NCI-H128 (cell line): ENCODE data around the gene PSG6.
"Not testable (repeated sequence)": the region's sequence is repeated elsewhere in the genome, so short reads cannot be mapped to it uniquely, and the experiment has no call there.

Source experiments
- DNase-seq: peaks from one replicate; lab custom pipeline; 2025; ENCODE audit not compliant: unreplicated experiment; lab: John Stamatoyannopoulos, UW

The PSG6 gene

DNA sequence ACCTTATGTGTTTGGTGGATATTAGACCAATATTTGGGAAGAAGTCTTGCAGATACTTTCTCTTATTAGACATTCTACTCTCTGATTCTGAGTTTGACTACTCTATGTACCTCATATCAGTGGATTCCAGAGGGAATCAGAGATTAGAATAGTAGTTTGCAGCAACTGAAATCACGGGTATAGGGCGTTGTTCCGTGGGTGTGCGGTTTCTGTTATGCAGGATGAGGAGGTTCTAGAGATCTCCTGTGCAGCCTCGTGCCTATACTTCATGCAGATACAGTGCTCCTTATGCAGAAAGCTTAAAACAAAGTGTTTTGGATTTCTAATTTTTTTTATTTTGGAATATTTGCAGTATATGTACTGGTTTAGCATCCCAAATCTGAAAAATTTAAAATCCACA is 6.0 kb downstream of the PSG6 start:
- not testable (repeated sequence) for DNase-seq

DNA sequence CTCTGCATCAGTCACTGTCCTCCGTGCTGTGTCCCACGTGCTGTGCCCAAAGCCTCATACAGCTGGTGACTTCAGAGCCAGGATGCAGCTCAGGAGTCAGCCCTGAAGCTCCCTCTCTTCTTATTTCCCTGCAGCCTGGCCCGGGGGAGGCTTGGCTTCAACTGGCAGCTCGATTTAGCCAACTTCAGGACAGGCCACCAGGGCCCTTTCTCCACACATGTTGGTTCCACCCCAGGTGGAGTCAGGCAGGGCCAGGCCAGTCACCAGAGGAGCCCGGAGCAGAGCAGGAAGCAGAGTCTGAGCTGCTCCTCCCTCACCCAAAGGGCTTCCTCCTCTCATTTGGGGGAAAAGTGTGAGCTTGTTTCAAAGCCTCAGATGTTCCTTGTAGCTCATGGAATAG is 11.5 kb downstream of the PSG6 start:
- DNase-seq: not testable (repeated sequence)

DNA sequence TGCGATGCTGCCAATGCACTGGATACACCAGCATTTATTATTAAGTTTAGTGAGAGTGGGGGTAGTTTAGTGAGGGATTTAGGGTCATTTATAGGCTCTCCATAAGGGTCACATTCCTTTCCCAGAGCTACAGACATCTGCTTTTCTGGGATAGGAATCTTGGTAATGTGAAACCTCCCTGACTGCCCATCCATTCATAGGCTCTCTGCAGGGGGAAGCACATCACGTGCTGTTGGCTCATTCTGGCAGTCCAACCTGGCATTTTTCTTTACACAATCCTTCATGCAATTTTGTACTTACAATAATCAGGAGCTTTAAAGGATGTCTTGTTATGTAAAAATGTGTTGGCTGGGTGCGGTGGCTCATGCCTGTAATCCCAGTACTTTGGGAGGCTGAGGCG is 17.1 kb downstream of the PSG6 start:
- not testable (repeated sequence) for DNase-seq

DNA sequence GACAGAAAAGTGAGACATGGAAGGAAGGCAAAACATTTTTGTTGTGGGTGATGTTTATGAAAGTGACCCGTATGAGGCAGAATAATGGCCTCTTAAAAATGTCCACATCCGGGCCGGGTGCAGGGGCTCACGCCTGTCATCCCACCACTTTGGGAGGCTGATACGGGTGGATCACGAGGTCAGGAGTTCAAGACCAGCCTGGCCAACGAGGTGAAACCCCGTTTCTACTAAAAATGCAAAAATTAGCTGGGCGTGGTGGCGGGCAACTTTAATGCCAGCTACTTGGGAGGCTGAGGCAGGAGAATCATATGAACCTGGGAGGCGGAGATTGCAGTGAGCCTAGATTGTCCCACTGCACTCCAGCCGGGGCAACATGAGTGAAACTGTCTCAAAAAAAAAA is 18.0 kb downstream of the PSG6 start:
- not testable (repeated sequence) for DNase-seq

DNA sequence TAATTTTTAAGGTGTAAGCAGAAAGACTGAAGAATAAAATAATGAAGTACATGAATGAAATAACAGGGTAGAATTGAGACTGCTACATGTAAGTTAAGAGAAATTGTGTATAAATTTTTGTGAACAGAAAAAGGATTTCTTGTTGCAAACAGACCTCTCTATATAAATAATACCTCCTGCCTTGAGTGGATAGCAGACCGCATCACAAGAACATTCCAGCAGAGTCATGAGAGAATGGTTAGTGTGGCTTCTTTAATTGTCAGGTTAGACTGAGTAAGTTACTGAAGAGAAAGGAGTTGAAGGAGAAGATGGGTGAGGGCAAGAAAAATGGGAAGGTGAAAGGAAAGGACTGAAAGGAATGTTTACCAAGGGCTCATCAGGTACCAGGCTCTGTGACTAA is 18.6 kb downstream of the PSG6 start:
- not testable (repeated sequence) for DNase-seq

DNA sequence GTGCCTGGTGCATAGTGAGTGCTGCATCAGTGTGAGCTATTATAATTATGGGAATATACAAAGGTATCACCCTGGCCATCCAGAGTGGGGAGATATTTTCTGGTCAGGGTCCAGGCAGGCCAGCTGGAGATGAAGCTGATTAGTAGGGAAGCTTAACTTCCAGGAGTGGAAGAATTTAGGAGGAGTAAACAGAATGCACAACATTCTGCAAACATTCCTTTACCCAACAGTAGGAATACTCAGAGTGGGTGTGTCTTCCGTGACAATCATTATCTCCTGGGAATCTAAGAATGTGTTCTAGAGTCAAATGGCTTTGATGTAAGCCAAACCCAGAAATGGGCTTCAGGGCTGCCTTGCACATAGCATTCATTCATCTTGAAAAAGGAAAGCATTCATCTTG is 19.0 kb downstream of the PSG6 start:
- not testable (repeated sequence) for DNase-seq

DNA sequence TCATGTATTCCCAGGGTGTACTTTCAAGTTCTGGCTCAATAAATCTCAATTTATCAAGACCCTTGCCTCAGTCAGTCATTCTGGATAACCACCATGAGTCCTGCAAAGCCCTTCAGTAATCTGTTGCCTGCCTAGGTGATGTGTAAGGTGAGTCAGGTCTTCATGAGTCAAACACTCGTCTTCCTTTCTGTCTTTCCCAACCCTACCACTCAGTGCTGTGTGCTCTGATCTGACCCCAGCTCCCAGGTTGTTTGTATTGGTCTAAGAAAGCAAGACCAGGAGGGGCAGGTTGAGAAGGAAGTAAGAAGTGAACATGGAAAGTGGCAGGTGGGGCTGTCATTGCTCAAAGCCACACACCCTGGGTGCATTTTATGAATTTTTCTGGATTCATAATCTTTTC is 20.0 kb downstream of the PSG6 start:
- DNase-seq: not testable (repeated sequence)

DNA sequence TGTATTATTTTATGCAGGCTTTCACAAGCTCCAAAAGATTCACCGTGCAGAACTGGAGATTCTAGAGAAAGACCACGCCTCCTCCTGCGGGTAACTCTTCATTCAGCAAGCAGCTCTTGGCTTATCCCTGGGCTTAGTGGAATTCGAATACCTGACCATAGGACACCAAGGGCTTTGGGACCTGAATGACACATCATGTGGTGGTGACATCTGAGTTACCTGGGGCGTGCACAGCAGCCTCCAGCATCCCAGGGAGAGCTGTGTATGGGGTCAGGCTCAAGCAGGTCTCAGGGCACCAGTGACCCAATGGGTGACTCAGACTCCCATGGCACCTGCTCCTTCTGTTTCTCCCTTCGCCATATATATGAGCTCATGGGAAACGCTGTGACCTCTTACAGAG is 27.2 kb downstream of the PSG6 start:
- DNase-seq: not testable (repeated sequence)

DNA sequence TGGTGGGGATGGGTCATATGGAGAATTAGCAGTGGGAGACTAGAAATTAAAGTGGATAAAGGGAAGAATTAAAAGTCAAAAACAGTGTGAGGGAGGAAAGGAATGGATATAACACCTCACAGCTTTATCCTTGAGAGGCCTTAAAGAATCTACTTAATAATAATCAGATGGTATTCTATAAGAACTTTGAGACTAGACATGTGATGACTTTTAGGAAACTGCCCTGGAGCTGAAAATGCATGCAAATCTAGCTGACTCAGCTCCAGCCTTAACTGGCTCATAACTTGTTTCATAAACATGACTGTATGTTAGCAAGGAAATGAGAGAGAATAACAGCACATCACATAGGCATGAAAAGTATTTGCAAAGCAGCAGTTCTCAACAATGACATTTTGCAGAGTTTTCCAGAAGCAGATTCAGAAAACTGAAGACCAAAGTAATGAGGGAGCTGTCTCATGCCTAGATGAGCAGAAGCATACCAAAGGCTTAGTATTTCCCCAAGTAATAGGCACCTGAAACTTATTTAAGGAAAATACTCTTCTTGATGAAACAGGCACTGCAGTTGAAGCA is 29.7 kb downstream of the PSG6 start:
- DNase-seq: not testable (repeated sequence)

DNA sequence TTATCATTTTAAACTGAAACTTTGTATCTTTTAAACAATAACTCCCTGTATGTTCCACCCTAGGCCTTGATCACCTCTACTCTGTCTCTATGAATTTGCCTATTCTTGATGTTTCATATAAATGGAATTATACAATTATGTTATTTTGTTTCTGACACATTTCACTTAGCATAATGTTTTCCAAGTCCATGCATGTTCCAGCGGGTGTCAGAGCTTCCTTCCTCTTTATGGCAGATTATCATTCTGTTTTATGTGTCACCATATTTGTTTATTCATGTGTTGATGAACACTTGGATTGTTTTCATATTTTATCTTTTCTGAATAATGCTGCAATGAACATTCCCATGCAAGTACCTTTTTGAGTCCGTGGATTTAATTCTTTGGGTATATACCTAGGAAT is 35.0 kb downstream of the PSG6 start:
- not testable (repeated sequence) for DNase-seq

DNA sequence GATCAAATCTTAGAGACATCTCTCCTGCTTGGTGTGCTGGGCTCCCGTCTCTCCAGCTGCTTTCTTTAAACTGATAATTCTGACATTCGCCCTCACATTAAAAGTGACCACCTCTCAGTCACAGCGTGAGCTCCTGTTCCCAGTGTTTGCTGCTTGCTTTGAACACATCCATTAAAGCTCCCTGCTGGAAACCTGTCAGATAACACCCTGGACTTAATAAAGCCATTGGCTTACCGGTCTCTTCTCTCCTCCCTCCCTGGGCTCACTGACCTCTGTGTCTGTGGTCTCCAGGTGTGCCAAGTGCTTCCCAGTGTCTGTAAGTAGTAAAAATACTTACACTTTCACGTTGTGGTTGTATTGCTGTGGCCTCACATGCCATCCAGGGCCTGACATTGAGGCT is 35.7 kb downstream of the PSG6 start:
- DNase-seq: not testable (repeated sequence)

DNA sequence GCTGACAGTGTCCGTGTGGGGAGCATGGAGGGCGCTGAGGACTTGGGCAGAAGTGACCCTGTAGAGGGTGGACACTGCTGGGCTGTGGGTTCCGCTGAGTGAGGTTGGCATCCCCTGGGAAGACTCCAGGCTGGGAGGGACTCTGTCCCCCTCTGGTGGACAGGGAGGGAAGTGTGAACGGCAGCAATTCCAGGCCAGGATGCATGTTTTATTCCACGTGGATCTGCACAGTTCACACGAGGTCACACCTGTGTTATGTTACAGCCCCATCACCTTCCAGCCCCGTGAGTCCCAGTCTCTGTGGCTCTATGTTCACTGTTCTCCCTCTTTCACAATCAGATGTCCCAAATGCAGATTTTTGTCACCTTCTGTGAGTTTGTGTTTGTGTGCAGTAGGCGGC is 36.4 kb downstream of the PSG6 start:
- not testable (repeated sequence) for DNase-seq

DNA sequence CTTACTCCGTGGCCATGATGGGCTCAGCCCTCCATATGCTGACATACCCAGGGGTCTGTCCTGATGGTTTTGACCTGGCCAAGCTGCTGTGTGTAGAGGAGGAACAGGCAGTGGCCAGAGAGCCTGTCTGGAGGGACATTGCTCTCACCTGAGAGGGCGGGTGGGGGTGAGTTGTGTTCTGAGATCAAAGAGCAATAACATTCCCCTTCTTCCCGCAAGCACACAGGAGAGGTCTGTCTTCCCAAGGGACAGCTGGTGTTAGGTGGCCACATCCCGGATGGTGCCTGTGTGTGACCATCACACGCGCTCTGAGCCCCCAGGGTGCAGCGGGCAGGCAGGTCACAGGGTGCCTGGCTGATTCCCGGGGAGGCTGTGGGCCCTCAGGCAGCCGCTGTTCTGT is 37.1 kb downstream of the PSG6 start:
- not testable (repeated sequence) for DNase-seq

DNA sequence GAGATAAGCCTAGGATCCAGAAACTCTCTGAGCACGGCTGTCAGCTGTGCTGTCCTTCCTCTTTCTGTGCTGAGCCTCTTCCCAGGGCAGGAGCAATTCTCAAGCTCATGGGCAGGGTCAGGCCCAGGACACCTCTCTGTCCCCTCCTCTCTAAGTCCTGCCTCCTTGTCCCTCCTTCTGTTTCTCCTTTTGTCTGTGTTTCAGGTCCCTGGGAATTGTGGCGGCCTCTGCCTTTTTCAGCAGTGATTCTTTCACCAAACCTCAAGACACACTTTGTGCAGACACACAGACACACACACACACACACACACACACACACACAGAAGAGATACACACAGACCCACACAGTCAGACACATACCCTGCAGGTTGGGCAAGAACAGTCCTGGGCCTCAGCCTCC is 38.1 kb downstream of the PSG6 start, which contains the start of gene PSG1:
Gene PSG1 (minus strand): TSS at position 101 of the 400 bp plus-strand sequence. CDS start 132 bp downstream, outside the sequence.
- DNase-seq: no peak

DNA sequence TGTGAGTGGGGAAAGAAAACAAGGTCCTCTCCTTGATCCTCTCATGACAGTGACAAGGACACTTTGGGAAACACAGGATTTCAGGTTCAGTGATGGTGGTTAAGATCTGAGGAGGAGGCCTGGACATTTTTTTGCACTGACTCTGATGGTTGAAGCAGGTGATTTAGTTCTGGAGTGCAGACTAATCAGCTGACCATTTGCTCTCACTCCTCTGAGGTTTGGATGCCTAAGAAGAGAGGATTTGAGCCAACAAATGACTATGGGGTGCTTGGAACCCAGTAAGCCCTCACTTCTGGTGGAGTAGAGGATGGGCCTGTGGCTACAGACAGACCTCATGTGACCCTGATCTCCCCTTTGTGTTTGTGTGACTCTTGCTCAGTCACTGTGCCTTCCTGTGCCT is 41.1 kb downstream of the PSG6 start:
- not testable (repeated sequence) for DNase-seq

DNA sequence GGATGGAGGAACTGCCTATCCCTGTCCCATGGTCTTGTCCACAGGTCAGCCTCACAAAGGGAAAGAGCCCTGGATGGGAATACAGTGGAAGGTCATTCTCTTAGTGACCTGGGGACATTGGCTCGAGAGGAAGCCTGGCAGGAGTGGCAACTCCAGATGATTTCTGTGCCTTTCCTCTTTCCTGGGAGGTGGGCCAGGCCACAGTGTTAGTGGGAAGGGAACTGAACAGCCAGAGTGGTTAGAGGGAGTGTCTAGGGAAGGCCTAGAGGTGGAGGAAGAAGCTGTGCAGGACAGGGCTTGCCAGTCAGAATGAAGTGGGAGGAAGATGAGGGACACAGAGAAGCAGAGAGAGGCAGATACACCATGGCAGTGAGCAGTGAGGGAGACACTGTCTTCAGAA is 41.8 kb downstream of the PSG6 start:
- DNase-seq: not testable (repeated sequence)

DNA sequence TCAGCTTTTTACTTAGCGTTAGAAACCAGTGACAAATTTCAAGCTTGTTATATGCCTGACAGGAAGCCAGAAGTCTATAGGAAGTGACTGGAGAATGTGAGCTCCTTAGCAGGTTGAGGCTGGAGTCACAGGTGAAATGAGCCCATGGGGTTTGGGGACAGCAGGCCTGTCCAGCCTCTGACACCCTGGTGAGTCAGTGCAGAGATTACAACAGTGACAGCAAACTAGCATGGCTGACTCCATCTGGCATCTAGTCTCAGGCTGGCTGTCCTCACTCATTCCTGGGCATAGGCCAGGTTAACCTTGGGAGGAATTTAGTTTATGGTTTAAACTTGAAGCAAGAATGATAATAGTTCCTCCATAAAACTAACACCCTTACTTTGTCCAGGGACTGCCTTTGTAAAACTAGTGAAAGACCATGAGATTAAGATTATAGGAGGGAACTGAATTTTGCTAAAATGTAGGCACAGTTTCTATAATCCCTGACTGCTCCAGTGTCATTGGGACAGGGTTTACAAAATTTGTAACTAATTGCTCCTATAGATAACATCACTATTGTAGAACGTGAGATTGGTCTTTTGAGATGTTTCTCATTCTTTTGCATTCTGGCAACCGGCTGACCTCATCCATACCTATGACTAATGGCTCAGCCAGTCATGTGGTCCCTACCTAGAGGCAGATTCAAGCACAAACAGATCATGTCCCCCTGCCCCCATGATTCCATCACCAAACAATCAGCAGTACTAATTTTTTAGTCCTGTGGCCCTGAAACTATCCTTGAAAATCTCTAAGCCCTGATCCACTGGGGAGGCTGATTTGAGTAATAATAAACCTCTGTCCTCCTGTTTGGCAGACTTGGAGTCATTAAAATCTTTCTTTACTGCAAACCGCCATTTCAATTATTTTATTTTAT is 42.5 kb downstream of the PSG6 start:
- DNase-seq: not testable (repeated sequence)

DNA sequence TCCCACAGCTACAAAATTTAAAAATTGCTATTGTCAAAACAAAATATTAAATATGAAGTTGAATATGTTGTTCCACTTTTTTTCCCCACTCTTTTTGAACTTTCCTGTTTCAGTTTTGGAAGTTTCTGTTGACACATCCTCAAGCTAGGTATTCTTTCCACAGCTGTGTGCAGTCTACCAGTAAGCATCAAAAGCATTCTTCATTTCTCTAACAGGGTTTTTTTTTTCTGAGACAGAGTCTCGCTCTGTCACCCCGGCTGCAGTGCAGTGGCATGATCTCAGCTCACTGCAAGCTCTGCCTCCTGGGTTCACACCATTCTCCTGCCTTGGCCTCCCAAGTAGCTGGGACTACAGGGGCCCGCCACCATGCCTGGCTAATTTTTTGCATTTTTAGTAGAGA is 43.6 kb downstream of the PSG6 start:
- not testable (repeated sequence) for DNase-seq

DNA sequence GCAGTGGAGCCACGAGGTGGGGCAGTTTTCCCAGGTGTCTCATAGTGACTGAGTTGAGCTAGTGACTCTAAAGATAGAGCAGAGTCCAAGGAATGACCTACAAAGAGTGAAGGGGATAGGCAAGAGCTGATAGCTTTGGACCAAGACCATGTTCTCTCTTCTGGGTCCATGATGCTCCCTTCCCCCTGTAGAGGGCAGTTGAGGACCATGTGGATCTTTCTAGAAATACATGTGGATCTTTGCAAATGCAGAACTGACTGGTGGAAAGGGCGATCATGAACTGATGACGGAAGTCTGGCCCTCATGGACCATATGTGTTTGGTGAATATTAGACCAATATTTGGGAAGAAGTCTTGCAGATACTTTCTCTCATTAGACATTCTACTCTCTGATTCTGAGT is 45.1 kb downstream of the PSG6 start:
- no peak for DNase-seq

DNA sequence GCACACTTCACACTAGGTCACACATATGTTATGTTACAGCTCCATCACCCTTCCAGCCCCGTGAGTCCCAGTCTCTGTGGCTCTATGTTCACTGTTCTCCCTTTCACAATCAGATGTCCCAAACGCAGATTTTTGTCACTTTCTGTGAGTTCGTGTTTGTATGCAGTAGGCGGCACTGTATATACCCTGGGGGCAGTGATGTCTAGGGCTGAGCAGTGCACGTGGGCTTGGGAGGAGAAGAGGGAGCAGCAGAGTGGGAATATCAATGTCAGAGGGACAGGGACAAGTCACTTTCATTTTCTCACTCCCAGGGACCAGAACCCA is 60.2 kb downstream of the PSG6 start:
- no peak for DNase-seq

DNA sequence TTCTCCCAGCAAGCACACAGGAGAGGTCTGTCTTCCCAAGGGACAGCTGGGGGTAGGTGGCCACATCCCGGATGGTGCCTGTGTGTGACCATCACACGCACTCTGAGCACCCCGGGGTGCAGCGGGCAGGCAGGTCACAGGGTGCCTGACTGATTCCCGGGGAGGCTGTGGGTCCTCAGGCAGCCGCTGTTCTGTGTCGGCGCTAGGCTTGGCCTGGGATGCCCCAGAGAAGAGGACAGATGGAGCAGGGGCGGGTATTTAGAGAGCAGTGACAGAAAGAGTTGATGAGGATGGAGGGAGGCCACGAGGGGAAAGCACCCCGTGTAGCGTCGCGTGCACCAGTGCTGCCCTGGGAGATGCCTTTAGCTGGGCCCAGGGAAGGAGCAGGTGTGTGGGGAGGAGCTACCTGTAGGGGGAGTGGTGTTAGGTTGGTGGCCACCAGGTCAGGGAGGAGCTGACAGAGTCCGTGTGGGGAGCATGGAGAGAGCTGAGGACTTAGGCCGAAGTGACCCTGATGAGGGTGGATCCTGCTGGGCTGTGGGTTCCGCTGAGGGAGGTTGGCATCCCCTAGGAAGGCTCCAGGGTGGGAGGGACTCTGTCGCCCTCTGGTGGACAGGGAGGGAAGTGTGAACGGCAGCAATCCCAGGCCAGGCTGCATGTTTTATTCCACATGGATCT is 60.7 kb downstream of the PSG6 start:
- not testable (repeated sequence) for DNase-seq

DNA sequence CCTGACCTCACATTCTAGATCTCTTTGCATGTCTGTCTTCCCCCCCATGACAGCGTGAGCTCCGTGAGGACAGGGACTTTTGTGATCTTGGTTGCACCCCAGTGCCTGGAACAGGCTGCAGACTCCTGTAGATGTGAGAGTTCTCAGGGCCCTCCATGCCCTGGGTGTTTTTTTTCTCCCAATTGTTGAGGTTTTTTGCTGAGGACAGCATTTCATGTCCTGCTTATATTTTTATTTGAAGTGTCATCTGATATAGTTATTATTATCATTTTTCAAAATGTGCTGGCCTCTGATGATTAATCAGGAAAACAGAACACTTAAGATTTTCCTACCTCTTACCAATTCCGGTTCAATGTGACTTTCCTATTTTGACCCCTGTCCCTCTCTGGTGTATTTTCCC is 62.9 kb downstream of the PSG6 start:
- not testable (repeated sequence) for DNase-seq
